Measurements from ENCODE around the gene GLI3. TPM values are rescaled to one million over a fixed set of nuclear protein-coding genes. Genes with fewer than 3 reads are reported as not detected.

Gene GLI3
- total RNA-seq, 1 donor from 2014 or later, result 32.0 TPM

GRCh38 chr7:42080841-42081586, 156.0 kb downstream of the GLI3 start:
- Histone ChIP-seq H3K4me2 (no peak overlapping the region), H3K9me3 (ENCODE audit: low read depth) (no peaks in the 10 kb centered on the region), H3F3A (ENCODE audit: low read depth) (no peaks in the 10 kb centered on the region), H4K20me1 (ENCODE audit: low read depth) (peaks cover 87% of the 10 kb centered on the region), H3K27me3 (no peaks in the 10 kb centered on the region), H3K9ac (no peak overlapping the region), H2AFZ (replicated peaks) (no peak overlapping the region), H3K36me3 (peaks cover 2% of the 10 kb centered on the region), H3K27ac (no peak overlapping the region), H3K4me1 (peaks cover 17% of the 10 kb centered on the region), H3K79me2 (ENCODE audit: low read depth) (peaks cover 90% of the 10 kb centered on the region), H3K4me3 (no peak overlapping the region)
- TF ChIP-seq, protein P1, sequence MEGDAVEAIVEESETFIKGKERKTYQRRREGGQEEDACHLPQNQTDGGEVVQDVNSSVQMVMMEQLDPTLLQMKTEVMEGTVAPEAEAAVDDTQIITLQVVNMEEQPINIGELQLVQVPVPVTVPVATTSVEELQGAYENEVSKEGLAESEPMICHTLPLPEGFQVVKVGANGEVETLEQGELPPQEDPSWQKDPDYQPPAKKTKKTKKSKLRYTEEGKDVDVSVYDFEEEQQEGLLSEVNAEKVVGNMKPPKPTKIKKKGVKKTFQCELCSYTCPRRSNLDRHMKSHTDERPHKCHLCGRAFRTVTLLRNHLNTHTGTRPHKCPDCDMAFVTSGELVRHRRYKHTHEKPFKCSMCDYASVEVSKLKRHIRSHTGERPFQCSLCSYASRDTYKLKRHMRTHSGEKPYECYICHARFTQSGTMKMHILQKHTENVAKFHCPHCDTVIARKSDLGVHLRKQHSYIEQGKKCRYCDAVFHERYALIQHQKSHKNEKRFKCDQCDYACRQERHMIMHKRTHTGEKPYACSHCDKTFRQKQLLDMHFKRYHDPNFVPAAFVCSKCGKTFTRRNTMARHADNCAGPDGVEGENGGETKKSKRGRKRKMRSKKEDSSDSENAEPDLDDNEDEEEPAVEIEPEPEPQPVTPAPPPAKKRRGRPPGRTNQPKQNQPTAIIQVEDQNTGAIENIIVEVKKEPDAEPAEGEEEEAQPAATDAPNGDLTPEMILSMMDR (IDR thresholded peaks at IDR 0.05), result no peak
- TF ChIP-seq EZH2phosphoT487 (IDR thresholded peaks at IDR 0.05), result no peak
- TF ChIP-seq EZH2 (IDR thresholded peaks at IDR 0.05), result no peak
- Mint-ChIP-seq H3K4me3 (no peak overlapping the region), H3K27me3 (ENCODE audit: insufficient read depth, low read depth) (peaks cover 2% of the 10 kb centered on the region), H3K9me3 (peaks cover 1% of the 10 kb centered on the region), H3K36me3 (peaks cover 58% of the 10 kb centered on the region), H3K4me1 (peaks cover 47% of the 10 kb centered on the region), H3K27ac (no peak overlapping the region)
- DNase-seq (ENCODE audit: low spot score), result no peak

- peaks cover 53% of the 10 kb centered on the region for H3K36me3 Mint-ChIP-seq
- TF ChIP-seq EZH2 (IDR thresholded peaks at IDR 0.05) (no peak), EZH2phosphoT487 (IDR thresholded peaks at IDR 0.05) (no peak)
- TF ChIP-seq, protein P1 (IDR thresholded peaks at IDR 0.05), result no peak
- H3K9me3 Mint-ChIP-seq, result peaks cover 1% of the 10 kb centered on the region
- H2AFZ ChIP-seq (replicated peaks), result no peak overlapping the region
- H3K4me1 Mint-ChIP-seq, result peaks cover 68% of the 10 kb centered on the region
- H3K4me1 ChIP-seq, result peaks cover 34% of the 10 kb centered on the region
- peaks cover 88% of the 10 kb centered on the region for H4K20me1 ChIP-seq (ENCODE audit: low read depth)
- DNase-seq (ENCODE audit: low spot score), result no peak
- H3F3A ChIP-seq (ENCODE audit: low read depth), result peaks cover 9% of the 10 kb centered on the region
- peaks cover 2% of the 10 kb centered on the region for H3K36me3 ChIP-seq
- no peak overlapping the region for H3K4me3 Mint-ChIP-seq
- H3K9ac ChIP-seq, result no peak overlapping the region
- no peaks in the 10 kb centered on the region for H3K9me3 ChIP-seq (ENCODE audit: low read depth)
- no peak overlapping the region for H3K27ac Mint-ChIP-seq
- no peaks in the 10 kb centered on the region for H3K27me3 Mint-ChIP-seq (ENCODE audit: insufficient read depth, low read depth)
- peaks cover 84% of the 10 kb centered on the region for H3K79me2 ChIP-seq (ENCODE audit: low read depth)
- H3K4me3 ChIP-seq, result no peak overlapping the region
- no peak overlapping the region for H3K27ac ChIP-seq
- H3K4me2 ChIP-seq, result no peak overlapping the region
- H3K27me3 ChIP-seq, result no peaks in the 10 kb centered on the region
These were observed 159.5 kb downstream of the GLI3 start for GRCh38 chr7:42077271-42078135.

DNA sequence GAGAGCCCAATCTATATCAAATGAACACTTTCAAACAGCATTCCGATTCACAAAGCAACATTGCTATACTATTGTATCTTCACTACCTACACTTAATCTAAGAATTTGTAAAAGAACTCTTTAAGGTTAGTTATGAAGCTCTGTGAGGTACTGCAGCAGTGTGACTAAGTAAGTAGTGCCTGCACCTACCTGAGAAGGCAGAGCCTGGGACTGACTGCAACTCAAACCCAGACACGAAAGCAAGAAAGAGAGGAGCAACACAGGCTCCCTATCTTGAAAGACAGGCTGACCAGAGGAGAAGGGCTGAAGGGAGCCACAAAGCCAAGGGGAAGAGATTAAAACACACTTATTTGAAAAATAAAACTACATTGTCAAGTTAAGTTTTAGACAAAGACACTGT, 160.1 kb downstream of the GLI3 start:
- Histone ChIP-seq H3K9me3 (ENCODE audit: low read depth) (no peaks in the 10 kb centered on the region), H2AFZ (replicated peaks) (no peak overlapping the region), H3K4me2 (no peak overlapping the region), H3K27me3 (no peaks in the 10 kb centered on the region), H3K9ac (no peak overlapping the region), H3F3A (ENCODE audit: low read depth) (peaks cover 9% of the 10 kb centered on the region), H3K4me1 (peaks cover 34% of the 10 kb centered on the region), H3K27ac (no peak overlapping the region), H3K4me3 (no peak overlapping the region), H3K79me2 (ENCODE audit: low read depth) (peaks cover 84% of the 10 kb centered on the region), H4K20me1 (ENCODE audit: low read depth) (peaks cover 88% of the 10 kb centered on the region), H3K36me3 (peaks cover 2% of the 10 kb centered on the region)
- Mint-ChIP-seq H3K27ac (peak overlapping the region; percentile 80), H3K9me3 (peaks cover 1% of the 10 kb centered on the region), H3K27me3 (ENCODE audit: insufficient read depth, low read depth) (no peaks in the 10 kb centered on the region), H3K4me1 (peaks cover 68% of the 10 kb centered on the region), H3K36me3 (peaks cover 46% of the 10 kb centered on the region), H3K4me3 (no peak overlapping the region)
- no peak for DNase-seq (ENCODE audit: low spot score)
- TF ChIP-seq, protein P1 (IDR thresholded peaks at IDR 0.05), result no peak
- no peak for TF ChIP-seq EZH2phosphoT487 (IDR thresholded peaks at IDR 0.05)
- no peak for TF ChIP-seq EZH2 (IDR thresholded peaks at IDR 0.05)

Data from neural progenitor cell (in vitro differentiated cells).